Peyer's patch (tissue), 4 donors: ENCODE data around the gene CSGALNACT2. TPM values are rescaled to one million over a fixed set of nuclear protein-coding genes. Genes with fewer than 3 reads are reported as not detected.

ENCODE experiments used
- DNase-seq, 3 donors: peaks; one replicate each; pipeline ENCODE4 v3.0.0-alpha.2; 2017 to 2019
- H3K27ac ChIP-seq, 4 donors: fragments of 200-600 bp; sonication (generic); one replicate each; pipeline ENCODE4 v1.5.1; 2016 to 2019
- H3K27me3 ChIP-seq, 2 donors: fragments of 200-600 bp; sonication (generic); one replicate each; pipeline ENCODE4 v1.5.1; 2019
- H3K36me3 ChIP-seq, 3 donors: fragments of 200-600 bp; sonication (generic); one replicate each; pipeline ENCODE4 v1.5.1; 2016 to 2019
- H3K4me1 ChIP-seq, 4 donors: fragments of 200-600 bp; sonication (generic); one replicate each; pipeline ENCODE4 v1.5.1; 2016 to 2019
- H3K4me3 ChIP-seq, 4 donors: fragments of 200-600 bp; sonication (generic); 1 replicate in 3 of 4; 2 replicates in 1 of 4; pipeline ENCODE4 v1.5.1; 2016 to 2019; ENCODE audit warnings: mild to moderate bottlenecking in 1 of 4
- H3K9me3 ChIP-seq, 4 donors: fragments of 200-600 bp; sonication (generic); one replicate each; pipeline ENCODE4 v1.5.1; 2016 to 2019; ENCODE audit warnings: mild to moderate bottlenecking in 1 of 4
- CTCF ChIP-seq, 6 experiments: fragments of 450-650 bp in 4 of 6; fragments of 200-600 bp in 2 of 6; sonication (generic) in 1 of 6; IDR thresholded peaks; one replicate each; pipeline ENCODE4 v1.5.1; 2017 to 2019; ENCODE audit warnings: antibody characterized with exemption in 6 of 6, mild to moderate bottlenecking in 3 of 6, moderate library complexity in 1 of 6
- POLR2A ChIP-seq, 2 donors: fragments of 450-650 bp; IDR thresholded peaks; one replicate each; pipeline ENCODE4 v1.5.1; 2017; ENCODE audit warnings: antibody characterized with exemption in 2 of 2, mild to moderate bottlenecking in 2 of 2, moderate library complexity in 2 of 2
- total RNA-seq, 4 donors: library from RNA; depleted of rRNA; stranded (reverse); fragments of >200 nt; gene quantifications; one replicate each; pipeline ENCODE4 v1.1.0, GENCODE V29; 2016

Gene CSGALNACT2
- total RNA-seq, 4 donors from 2014 or later, result 5.8 to 24.8 (median 7.9) TPM

GRCh38 chr10:43225787-43226153 is 87.5 kb downstream of the CSGALNACT2 start:
- Histone ChIP-seq H3K36me3 (no peaks in the 10 kb centered on the region), H3K4me3 (no peak overlapping the region), H3K27me3 (peaks cover 0 to 17% of the 10 kb centered on the region in 2 donors), H3K4me1 (peaks cover 0 to 19% (median 8%) of the 10 kb centered on the region in 4 donors), H3K9me3 (no peaks in the 10 kb centered on the region), H3K27ac (no peak overlapping the region)
- DNase-seq, result peak in 2 of 3 donors; percentile 21 to 26
- TF ChIP-seq POLR2A (IDR thresholded peaks at IDR 0.05) (no peak), CTCF (IDR thresholded peaks at IDR 0.05) (no peak)

GRCh38 chr10:43226441-43226840 is 88.2 kb downstream of the CSGALNACT2 start:
- no peak overlapping the region for H3K27ac ChIP-seq
- peak in 1 of 3 donors; percentile 34 for DNase-seq
- no peak for TF ChIP-seq POLR2A (IDR thresholded peaks at IDR 0.05)
- no peak for TF ChIP-seq CTCF (IDR thresholded peaks at IDR 0.05)
- H3K4me1 ChIP-seq, result peaks cover 0 to 21% (median 9%) of the 10 kb centered on the region in 4 donors
- no peaks in the 10 kb centered on the region for H3K36me3 ChIP-seq
- no peak overlapping the region for H3K4me3 ChIP-seq
- H3K9me3 ChIP-seq, result no peaks in the 10 kb centered on the region
- H3K27me3 ChIP-seq, result peaks cover 0 to 17% of the 10 kb centered on the region in 2 donors

GRCh38 chr10:43226851-43227845 is 88.9 kb downstream of the CSGALNACT2 start:
- peaks cover 0 to 17% of the 10 kb centered on the region in 2 donors for H3K27me3 ChIP-seq
- peak in 2 of 3 donors; percentile 22 to 32 for DNase-seq
- H3K4me1 ChIP-seq, result peaks cover 0 to 26% (median 9%) of the 10 kb centered on the region in 4 donors

GRCh38 chr10:43227911-43228782 is 89.9 kb downstream of the CSGALNACT2 start:
- H3K27me3 ChIP-seq, result peaks cover 0 to 17% of the 10 kb centered on the region in 2 donors
- H3K9me3 ChIP-seq, result no peaks in the 10 kb centered on the region
- H3K27ac ChIP-seq, result no peak overlapping the region
- DNase-seq, result peak in 2 of 3 donors; percentile 31 to 34
- TF ChIP-seq POLR2A (IDR thresholded peaks at IDR 0.05), result no peak
- no peaks in the 10 kb centered on the region for H3K36me3 ChIP-seq
- peaks cover 0 to 26% (median 9%) of the 10 kb centered on the region in 4 donors for H3K4me1 ChIP-seq
- peak overlapping the region in 1 of 4 donors; percentile 54 for H3K4me3 ChIP-seq

More at GRCh38 chr10:43226851-43227845, 88.9 kb downstream of the CSGALNACT2 start:
- Histone ChIP-seq H3K36me3 (no peaks in the 10 kb centered on the region), H3K9me3 (no peaks in the 10 kb centered on the region), H3K4me3 (no peak overlapping the region), H3K27ac (no peak overlapping the region)
- TF ChIP-seq POLR2A (IDR thresholded peaks at IDR 0.05) (no peak), CTCF (IDR thresholded peaks at IDR 0.05) (no peak)

- no peak for TF ChIP-seq POLR2A (IDR thresholded peaks at IDR 0.05)
- TF ChIP-seq CTCF (IDR thresholded peaks at IDR 0.05), result no peak
- Histone ChIP-seq H3K9me3 (no peaks in the 10 kb centered on the region), H3K36me3 (no peaks in the 10 kb centered on the region), H3K4me3 (peak overlapping the region; percentile 37 to 62 (median 53)), H3K27me3 (peaks cover 0 to 17% of the 10 kb centered on the region in 2 donors), H3K27ac (peak overlapping the region in 1 of 4 donors; percentile 66), H3K4me1 (peaks cover 0 to 26% (median 9%) of the 10 kb centered on the region in 4 donors)
- DNase-seq, result peak in 2 of 3 donors; percentile 29 to 47
Observed at GRCh38 chr10:43228783-43229207, 90.5 kb downstream of the CSGALNACT2 start.
